Hematopoietic multipotent progenitor cell treated with erythropoietin and hydrocortisone succinate and interleukin-3 and kit ligand, for 17 days (in vitro differentiated cells): ENCODE data around the gene CFL2.
"Not testable (repeated sequence)": the region's sequence is repeated elsewhere in the genome, so short reads cannot be mapped to it uniquely, and the experiment has no call there.

Source experiments
- DNase-seq: peaks from one replicate; pipeline ENCODE4 v3.0.0-alpha.2; 2015; ENCODE audit warnings: low spot score

CFL2 gene

DNA sequence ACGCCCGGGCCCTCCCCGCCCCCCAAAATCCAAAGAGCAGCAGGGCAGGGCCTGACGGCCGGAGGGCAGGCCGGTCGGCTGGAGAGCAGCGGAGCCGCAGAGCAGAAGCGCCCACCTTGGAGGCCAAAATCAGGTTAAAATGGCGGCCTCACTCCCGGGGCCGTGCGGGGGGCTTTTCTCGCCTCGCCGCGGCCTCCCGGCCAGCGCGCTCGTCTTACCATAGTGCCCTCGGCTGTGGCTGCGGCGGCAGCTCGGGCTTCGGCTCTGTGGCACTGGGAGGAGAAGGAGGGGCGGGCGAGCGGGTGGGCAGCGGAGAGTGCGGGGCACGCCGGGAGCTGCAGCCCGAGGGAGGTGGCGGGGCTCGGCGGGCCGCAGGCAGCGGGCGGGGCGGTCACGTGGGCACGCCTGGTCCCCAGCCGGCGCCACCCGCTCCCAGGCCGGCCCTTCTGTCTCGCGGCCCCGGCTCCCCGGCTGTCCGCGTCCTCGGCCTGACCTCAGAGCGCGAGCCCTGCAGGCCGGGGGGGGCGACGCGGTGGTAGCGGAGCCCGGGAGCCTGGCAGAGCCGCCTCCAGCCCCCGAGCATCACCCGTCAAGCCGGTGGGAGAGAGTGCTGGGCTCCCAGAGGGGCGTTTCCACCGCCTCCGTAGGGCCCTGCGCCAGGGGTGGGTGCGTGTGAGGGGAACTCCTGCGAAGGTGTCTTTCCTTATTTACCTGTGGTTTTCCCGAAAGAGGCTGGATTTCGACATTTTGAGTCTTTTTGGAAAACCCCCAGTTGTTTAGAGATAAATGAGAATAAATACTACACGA lies at the start of gene CFL2:
Gene CFL2, minus strand, starts transcription at position 274 of the 807 bp plus-strand sequence. Its CDS starts 53 bp downstream, at position 221.
- DNase-seq, result peak; percentile 68

DNA sequence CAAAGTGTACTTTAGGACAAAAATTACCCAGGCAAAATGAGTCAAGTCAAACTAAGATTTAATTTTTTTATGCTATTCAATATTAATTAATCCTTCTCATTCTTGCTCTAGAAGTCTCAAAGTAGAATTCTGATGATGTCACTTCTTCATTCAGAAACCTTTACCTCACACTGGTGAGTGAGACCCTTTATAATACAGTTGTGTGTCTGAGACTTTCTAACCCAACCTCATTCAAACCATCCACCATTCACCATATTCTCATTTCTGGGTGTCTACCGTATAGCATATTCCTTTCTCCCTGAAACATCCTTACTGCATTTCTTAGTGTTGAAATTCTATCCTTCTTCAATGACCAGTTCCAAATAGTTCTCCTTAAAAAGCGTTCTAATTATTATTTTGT lies 40.8 kb upstream of the CFL2 start:
- DNase-seq, result no peak

DNA sequence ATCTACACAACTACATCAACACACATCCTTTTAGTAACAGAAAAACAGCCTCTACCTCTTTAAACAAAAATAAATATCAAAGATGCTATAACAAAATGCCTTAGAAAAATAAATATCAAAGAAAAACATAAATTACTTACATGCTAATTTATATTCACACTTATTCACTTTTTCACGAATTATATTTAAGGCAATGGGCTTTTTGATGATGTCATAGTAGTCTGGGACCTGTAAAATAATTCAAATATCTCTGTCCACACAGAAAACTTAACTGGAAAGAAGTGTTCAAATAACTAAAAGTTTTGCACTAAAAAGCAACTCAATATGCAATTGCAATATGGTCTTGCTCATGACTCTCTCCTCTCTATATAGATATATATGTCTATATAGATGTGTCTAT lies 40.3 kb upstream of the CFL2 start:
- DNase-seq, result no peak

DNA sequence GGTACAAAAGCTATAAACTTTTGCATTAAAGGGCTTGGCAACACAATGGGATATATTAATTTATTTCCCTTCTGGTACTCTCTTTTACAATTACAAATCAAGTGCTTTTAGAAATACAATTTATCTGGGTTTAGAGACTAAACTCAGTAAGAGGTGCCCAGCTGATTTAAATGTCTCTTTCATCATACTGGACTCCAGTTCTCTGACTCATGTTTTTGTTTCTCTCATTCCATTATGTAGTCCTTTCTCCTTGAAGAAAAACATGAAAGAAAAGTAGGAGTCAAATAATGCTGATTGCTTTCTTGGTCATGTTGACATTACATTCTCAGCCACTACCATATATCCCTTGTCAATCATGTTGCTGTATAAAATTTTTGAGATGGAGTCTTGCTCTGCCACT lies 36.3 kb upstream of the CFL2 start:
- DNase-seq, result no peak

DNA sequence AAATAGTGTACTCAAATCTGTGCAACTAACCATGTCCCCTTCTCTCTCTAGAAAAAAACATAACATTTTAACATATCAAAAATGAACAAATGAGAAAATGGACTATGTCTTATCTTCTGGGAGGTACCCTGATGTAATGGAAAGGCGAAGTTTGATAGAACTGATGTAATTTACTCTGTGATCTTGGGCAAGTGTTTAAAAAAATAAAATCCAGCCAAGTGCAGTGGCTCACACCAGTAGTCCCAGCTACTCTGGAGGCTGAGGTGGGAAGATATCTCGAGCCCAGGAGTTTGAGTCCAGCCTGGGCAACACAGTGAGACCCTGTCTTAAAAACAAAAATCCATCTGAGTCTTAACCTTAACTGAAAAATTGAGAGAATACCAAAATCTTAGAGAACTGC lies 35.8 kb upstream of the CFL2 start:
- DNase-seq, result no peak

DNA sequence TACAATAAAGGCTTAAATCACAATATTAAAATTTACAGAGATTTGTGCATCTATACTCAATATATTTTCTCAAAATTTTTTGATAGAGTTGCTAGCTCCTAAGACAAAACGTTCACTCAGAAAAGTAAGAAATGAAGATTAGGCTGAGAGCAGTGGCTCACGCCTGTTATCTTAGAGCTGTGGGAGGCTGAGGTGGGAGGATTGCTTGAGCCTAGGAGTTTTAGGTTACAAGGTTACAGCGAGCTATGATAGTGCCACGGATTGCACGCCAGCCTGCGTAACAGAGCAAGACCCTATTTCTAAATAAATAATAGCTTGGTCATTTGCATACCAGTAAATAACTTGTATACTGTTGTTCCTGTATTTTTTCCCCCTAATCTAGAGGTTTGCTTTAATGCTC lies 35.0 kb upstream of the CFL2 start:
- no peak for DNase-seq

DNA sequence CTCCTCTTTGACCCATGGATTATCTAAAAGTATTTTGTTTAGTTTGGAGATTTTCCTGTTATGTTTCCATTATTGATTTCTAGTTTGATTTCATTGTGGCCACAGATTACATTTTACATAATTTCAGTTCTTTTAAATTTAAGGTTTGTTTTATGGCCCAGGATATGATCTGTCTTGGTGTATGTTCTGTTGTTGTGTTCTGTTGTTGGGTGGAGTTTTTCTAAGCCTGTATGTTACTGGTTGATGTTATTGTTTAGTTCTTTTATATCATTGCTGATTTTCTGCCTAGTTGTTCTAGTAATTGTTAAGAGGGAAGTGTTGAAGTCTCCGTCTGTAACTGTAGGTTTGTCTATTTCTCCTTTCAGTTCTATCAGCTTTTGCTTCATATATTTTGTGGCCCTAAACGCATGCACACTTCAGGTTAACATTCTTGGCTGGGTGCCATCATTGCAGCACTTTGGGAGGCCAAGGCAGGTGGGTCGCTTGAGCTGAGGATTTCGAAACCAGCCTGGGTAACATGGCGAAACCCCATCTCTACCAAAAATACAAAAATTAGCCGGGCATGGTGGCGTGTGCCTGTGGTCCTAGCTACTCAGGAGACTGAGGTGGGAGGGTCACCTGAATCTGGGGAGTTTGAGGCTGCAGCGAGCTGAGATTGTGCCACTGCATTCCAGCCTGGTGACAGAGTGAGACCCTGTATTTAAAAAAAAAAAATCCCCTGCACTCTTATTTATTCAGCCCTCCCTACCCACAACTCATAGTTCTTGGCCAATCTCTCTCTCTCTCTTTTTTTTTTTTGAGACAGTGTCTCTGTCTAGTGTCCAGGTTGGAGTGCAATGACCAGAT lies 28.1 kb upstream of the CFL2 start:
- DNase-seq, result no peak

DNA sequence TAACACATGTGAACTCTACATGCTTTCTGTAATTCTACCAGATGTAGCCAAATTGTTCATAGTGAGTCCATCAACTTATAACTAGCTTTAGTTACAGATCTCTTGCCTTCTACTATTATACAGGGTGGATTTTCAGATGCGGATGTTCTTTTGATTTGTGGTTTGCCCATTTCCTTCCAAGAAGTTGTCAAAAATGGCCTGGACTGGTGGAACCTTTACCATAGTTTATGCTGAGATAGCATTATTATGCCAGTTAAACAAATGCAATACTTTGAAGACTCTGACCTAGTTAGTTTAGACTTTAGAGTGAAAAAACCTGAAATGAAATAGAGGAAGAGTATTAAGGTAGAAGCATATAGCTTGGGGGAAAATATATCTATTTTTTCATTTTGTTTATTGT lies 27.4 kb upstream of the CFL2 start:
- no peak for DNase-seq

DNA sequence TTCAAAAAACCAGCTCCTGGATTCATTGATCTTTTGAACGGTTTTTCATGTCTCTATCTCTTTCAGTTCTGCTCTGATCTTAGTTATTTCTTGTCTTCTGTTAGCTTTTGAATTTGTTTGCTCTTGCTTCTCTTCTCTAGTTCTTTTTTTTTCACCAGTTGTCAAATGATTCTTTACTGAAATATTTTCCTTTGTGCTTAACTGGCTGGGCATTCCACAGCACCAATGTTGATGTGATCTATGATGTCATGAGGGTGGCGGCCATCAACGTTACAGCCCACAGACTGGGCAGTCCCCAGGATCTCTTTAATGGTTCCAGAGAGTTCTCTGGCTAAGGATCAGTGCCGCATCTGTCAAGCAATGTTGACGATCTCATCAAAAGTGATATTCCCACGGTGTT lies 25.7 kb upstream of the CFL2 start:
- not testable (repeated sequence) for DNase-seq

DNA sequence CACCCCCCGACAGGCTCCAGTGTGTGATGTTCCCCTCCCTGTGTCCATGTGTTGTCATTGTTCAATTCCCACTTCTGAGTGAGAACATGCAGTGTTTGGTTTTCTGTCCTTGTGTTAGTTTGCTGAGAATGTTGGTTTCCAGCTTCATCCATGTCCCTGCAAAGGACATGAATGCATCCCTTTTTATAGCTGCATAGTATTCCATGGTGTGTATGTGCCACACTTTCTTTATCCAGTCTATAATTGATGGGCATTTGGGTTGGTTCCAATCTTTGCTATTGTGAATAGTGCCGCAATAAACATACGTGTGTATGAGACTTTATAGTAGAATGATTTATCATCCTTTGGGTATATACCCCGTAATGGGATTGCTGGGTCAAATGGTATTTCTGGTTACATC lies 22.7 kb upstream of the CFL2 start:
- not testable (repeated sequence) for DNase-seq

DNA sequence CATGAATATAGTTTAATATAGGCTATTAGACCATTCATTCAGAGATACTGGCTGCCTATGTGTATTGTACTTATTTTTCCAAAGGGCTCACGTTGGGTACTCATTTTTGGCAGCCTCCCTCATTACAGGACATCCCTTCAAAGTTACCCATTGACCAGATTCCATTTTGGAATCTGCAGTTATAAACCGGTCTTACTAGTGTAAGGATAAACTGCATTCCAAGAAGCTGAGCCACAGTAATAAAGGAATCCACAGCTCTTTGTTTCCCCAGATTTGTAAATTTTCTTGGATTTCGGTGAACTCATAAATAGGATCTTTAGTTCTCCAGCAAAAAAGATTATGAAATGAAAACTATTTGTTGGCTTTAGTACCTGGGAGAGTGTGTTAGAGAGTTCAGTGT lies 18.9 kb upstream of the CFL2 start:
- no peak for DNase-seq

DNA sequence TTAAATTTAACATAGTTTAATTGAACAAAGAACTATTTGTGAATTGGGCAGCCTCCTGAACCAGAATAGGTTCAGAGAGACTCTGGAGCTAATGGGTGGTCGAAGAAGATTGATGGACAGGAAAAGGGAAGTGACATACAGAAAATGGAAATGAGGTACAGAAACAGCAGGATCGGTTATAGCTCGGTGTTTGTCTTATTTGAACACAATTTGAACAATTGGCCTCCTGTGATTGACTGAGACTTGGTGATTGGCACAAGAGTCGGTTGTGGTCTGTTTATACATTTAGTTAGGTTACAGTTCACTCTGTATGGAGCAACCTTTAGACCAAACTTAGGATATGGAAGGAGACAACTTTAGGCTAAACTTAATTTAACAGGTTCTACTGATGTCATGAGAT lies 18.4 kb upstream of the CFL2 start:
- DNase-seq, result no peak

DNA sequence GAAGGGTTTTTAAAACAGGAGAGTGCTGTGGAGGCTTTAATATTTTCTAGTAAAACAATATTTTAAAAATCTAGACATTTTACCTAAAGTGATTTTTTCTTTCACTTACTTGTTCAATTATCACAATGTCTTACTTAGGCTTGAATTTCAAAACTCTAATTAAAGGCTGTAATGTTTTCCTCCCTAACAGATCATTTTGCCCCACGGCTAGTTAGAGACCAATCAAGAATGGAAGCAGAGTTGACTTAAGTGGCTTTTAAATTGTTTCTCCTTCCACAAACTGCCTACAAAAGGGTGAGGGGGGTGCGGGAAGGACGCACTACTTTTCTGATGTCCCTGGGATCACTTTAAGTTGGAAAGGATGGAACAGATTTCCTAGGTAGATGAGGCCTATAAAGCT lies 9.5 kb upstream of the CFL2 start:
- no peak for DNase-seq

DNA sequence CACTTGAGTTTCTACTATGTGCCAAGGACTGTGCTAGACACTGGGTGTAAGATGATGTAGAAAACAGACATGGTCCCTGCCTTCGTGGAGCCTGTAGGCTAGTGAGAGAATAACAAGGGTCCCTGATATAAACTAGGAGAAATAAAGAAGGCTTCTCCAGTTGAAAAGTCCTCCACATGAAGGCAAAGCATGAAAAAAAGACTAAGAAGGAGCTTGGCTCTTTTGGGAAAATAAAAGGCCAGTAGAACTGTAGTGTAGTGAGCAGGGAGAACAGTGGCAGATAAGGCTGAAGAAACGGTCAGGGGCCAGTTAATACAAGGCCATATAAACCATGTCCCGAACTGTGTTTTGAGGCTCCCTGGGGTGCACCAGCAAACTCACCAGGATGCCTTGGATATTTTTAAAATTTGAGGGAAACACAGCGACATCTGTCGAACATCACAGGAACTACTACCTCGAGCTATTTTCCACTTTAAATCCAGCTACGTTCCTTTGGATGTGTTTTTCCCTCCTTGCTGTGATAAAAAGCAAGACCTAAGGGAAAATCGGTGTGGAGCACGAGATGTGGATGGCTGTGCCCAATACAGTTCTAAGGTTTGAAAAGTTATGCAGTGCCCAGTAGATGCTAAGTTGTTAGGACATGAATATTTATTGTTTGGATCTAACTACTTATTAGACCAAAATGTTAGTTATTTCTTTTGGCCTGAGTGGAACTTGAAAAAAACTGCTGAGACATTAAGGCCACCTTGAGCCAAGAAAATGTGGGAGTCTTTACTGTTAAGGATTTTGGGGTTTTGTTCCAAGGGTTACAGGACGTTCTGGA lies 8.5 kb upstream of the CFL2 start:
- peak; percentile 72 for DNase-seq

DNA sequence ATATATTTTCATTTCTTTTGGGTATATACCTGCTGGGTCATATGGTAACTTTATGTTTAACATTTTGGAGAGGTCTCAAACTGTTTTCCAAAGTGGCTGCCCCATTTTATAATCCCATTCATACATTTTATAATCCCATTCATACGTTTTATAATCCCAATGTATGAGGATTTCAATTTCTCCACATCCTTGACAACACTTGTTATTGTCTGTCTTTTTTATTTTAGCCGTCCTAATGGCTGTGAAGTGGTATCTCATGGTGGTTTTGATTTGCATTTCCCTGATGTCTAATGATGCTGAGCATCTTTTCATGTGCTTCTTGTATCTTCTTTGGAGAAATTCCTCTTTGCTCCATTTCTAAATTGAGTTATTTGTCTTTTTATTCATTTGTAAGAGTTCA lies 6.7 kb upstream of the CFL2 start:
- no peak for DNase-seq

DNA sequence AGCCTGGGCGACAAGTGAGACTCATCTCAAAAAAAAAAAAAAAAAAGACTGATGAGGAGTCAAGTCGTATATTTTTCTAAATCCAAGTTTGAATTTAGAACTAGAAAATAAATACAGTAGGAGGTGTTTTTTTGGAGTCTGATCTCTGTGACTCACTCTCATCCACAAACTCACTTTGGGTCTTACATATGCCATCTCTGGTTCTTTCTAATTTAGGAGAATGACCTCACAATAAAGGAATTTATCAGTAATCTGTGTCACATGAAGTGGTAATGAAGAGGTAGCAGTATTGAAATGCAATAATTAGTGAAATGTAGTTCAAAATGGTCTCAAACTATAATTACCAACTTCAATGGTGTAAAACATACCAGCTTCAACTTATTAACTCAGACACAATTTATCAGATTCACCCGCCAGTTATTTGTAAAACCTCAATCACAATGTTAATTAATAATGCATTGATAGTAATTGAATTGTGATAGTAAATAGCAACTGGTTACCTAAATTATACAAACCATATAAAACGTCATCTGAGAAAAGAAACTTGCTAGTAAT lies 4.4 kb upstream of the CFL2 start:
- DNase-seq, result peak; percentile 3

DNA sequence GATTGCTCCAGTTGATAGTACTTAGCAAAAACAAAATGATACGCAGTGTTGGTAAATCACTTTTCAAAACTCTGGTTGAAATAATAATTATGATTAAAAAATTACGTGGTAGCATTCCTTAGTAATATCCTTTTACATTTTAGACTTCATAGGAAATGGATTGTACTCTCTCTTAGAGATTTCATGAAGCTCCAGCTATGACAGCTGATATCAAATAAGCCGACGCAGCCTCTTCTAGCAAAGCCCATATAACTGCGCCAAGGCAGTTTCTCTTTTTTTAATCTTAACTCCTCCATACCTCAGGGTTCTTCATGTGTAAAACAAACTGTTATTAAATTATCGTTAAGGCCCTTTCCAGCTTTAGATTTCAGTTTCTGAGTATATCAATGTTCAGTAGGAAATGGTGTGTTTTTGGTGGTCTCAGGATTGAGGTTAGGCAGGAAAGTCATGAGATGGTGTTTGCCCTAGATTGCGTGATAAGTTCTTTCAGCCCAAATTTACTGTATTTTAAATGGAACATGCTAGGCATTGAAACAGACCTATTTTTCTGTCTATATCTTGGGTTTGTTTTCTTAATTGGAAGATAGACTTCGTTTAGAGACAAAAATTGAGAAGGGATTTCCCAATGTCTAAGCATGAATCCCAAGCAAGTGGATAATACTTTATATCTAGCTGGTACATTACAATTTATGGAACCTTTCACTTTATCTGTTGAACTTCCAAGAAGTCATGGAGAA lies 902 bp upstream of the CFL2 start:
- no peak for DNase-seq

DNA sequence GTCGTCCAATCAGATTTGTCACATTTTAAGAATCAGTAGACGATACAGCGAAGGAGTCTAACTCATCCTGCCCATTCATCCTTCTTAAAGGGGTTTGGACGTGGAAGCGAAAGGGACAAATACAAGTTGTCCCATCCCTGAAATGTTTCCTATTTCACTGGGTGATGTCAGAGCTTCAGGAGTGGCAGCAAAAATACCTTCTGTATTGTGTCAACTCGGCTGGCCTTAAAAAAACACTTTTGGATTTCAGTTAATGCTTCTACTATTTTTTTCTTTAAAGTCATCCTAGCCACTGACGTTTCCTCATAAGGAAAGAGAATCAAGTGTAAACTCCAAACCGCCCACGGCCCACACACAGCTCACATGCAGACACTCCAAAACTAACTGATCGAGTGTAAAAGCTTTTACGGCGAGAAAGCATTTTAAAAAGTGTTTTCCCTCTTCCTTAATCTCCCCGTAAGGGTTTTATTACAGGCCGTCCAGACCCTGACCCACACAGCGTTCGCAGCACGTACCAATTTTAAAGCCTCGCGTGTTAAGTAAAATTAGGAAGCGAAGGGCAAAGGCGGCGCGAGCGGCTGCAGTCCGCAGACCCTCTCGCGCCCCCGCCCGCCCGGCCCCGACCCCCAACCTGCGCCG lies 593 bp downstream of the CFL2 start:
- peak; percentile 41 for DNase-seq

DNA sequence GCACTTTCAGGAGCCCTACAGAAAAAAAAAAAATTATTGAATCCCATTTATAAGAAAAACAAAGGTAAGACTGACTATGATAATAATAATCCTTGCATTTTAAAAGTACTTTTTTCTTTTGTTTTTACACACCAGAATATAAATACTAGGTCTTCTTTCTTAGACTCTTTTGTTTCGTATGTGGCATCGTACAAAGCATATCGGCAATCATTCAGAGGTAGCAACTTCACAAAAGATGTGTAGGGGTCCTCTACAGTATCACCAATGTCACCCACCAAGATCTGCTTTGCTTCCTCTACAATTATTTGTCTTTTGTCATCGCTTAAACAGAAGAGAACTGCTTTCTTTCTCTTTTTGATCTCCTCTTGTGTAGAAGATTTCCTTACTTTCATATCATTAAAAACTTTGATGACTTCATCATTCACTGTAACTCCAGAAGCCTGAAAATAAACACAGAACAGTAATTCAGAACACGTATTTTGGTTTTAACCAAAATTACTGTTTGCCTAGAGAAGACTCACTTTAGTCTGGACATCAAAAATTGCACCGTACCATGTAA lies 1.2 kb downstream of the CFL2 start:
- DNase-seq, result no peak
